ENCODE data around the gene RGS19.

RGS19 gene

DNA sequence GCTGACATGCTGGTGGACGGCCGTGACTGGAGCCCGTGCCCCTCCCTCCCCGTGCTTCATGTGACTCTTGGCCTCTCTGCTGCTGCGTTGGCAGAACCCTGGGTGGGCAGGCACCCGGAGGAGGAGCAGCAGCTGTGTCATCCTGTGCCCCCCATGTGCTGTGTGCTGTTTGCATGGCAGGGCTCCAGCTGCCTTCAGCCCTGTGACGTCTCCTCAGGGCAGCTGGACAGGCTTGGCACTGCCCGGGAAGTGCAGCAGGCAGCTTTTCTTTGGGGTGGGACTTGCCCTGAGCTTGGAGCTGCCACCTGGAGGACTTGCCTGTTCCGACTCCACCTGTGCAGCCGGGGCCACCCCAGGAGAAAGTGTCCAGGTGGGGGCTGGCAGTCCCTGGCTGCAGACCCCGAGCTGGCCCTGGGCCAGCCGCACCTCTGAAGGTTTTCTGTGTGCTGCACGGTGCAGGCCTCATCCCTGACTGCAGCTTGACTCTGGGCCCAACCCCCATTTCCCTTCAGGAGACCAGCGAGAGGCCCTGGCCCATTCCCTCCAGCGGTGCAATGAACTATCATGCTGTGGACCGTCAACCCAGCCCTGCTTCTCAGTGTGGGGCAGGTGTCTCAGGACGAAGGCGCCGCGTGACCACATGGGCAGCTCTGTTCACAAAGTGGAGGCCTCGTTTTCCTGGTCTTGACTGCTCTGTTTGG lies 19.9 kb upstream of the RGS19 start:
- no peak overlapping the region for H3K4me3 ChIP-seq (ENCODE audit: control insufficient read depth, low read depth, low read length)
- DNase-seq (ENCODE audit: low read depth): no peak
- no peak for TF ChIP-seq CTCF (IDR thresholded peaks at IDR 0.05; ENCODE audit: control insufficient read depth, insufficient read depth, low read depth, low read length, missing control alignments)

DNA sequence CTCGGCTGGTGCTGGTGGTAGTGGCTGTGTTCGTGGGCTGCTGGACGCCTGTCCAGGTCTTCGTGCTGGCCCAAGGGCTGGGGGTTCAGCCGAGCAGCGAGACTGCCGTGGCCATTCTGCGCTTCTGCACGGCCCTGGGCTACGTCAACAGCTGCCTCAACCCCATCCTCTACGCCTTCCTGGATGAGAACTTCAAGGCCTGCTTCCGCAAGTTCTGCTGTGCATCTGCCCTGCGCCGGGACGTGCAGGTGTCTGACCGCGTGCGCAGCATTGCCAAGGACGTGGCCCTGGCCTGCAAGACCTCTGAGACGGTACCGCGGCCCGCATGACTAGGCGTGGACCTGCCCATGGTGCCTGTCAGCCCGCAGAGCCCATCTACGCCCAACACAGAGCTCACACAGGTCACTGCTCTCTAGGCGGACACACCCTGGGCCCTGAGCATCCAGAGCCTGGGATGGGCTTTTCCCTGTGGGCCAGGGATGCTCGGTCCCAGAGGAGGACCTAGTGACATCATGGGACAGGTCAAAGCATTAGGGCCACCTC lies 19.2 kb upstream of the RGS19 start:
- no peak for TF ChIP-seq CTCF (IDR thresholded peaks at IDR 0.05; ENCODE audit: control insufficient read depth, insufficient read depth, low read depth, low read length, missing control alignments)

DNA sequence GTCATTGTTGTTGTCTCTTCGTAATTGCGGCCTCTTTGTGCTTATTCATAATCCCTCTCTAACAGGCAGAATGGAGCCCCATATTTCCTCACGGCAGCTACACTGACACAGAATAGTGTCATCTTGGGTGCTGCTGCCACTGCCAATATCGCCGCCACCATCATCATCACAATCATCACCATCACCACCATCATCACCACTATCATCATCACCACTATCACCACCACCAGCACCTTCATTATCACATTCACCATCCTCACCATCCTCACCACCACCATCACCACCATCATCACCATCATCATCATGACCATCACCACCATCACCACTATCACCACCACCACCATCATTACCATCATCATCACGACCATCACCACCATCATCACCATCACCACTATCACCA lies 17.2 kb upstream of the RGS19 start:
- DNase-seq (ENCODE audit: low read depth): no peak

More for the DNA sequence above, 19.2 kb upstream of the RGS19 start:
- H3K4me3 ChIP-seq (ENCODE audit: control insufficient read depth, low read depth, low read length): no peak overlapping the region
- no peak for DNase-seq (ENCODE audit: low read depth)

DNA sequence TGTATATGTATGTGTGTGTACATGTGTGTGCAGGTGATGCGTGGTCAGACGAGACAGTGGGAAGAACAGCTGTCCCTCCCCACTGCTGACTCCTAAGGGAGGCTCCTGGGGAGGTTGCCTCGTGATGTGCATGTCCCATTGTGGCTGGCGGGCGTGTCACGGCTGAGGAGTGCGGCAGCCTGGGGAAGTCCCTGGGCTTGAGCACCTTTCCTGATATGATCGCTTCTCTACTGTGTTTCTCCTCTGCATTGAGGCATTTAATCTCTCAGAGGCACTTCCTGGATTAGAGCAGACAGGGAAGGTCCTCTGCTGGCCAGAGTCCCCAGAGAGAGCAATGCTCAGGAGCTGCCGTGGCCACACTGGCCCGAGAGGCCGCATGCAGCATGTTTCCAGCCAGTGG lies 16.6 kb upstream of the RGS19 start:
- no peak overlapping the region for H3K4me3 ChIP-seq (ENCODE audit: control insufficient read depth, low read depth, low read length)
- no peak for DNase-seq (ENCODE audit: low read depth)
- no peak for TF ChIP-seq CTCF (IDR thresholded peaks at IDR 0.05; ENCODE audit: control insufficient read depth, insufficient read depth, low read depth, low read length, missing control alignments)

More for the DNA sequence above, 17.2 kb upstream of the RGS19 start:
- TF ChIP-seq CTCF (IDR thresholded peaks at IDR 0.05; ENCODE audit: control insufficient read depth, insufficient read depth, low read depth, low read length, missing control alignments): no peak
- H3K4me3 ChIP-seq (ENCODE audit: control insufficient read depth, low read depth, low read length): no peak overlapping the region

- TF ChIP-seq CTCF (IDR thresholded peaks at IDR 0.05; ENCODE audit: control insufficient read depth, insufficient read depth, low read depth, low read length, missing control alignments): no peak
- no peak for DNase-seq (ENCODE audit: low read depth)
- no peak overlapping the region for H3K4me3 ChIP-seq (ENCODE audit: control insufficient read depth, low read depth, low read length)
Observed at GRCh38 chr20:64095455-64095854, 16.1 kb upstream of the RGS19 start.

GRCh38 chr20:64093013-64093503 lies 13.7 kb upstream of the RGS19 start:
- TF ChIP-seq CTCF (IDR thresholded peaks at IDR 0.05; ENCODE audit: control insufficient read depth, insufficient read depth, low read depth, low read length, missing control alignments): no peak
- H3K4me3 ChIP-seq (ENCODE audit: control insufficient read depth, low read depth, low read length): no peak overlapping the region
- DNase-seq (ENCODE audit: low read depth): no peak

Data from AG09309 (cell line).